Measurements from ENCODE around the gene PLEKHB1. TPM values are rescaled to one million over a fixed set of nuclear protein-coding genes. Genes with fewer than 3 reads are reported as not detected.
A peak's percentile ranks its signal among the peaks of the same experiment; 100 is the strongest.

The PLEKHB1 gene
- 50.3 TPM for polyA plus RNA-seq

GRCh38 chr11:73645972-73646631 lies at the start of gene PLEKHB1:
Gene PLEKHB1, plus strand, starts transcription at chr11:73646581. Its CDS starts 28 bp downstream, at chr11:73646609.
- Mint-ChIP-seq H3K9me3 (no peaks in the 10 kb centered on the region), H3K27me3 (no peaks in the 10 kb centered on the region), H3K27ac (peak within 1 kb of the TSS; percentile 58 to 89 (median 82)), H3K36me3 (no peaks in the 10 kb centered on the region), H3K4me3 (peak within 1 kb of the TSS; percentile 66 to 93 (median 88)), H3K4me1 (peaks cover 18 to 28% (median 20%) of the 10 kb centered on the region in 3 donors)

GRCh38 chr11:73597336-73597955 lies 48.9 kb upstream of the PLEKHB1 start:
- Mint-ChIP-seq H3K4me1 (peaks cover 10 to 29% (median 25%) of the 10 kb centered on the region in 3 donors), H3K27ac (peak overlapping the region in 2 of 3 donors; percentile 89 to 95), H3K4me3 (peak overlapping the region; percentile 95 to 99 (median 97)), H3K27me3 (no peaks in the 10 kb centered on the region), H3K9me3 (no peaks in the 10 kb centered on the region), H3K36me3 (no peaks in the 10 kb centered on the region)

GRCh38 chr11:73597956-73598718 lies 48.2 kb upstream of the PLEKHB1 start, which contains the start of gene FAM168A:
Gene FAM168A, minus strand, starts transcription at chr11:73598112. Its CDS starts 129,638 bp downstream, at chr11:73468474.
- H3K4me1 Mint-ChIP-seq: peaks cover 10 to 29% (median 24%) of the 10 kb centered on the region in 3 donors
- peak within 1 kb of the TSS; percentile 95 to 99 (median 97) for H3K4me3 Mint-ChIP-seq
- no peaks in the 10 kb centered on the region for H3K27me3 Mint-ChIP-seq
- no peaks in the 10 kb centered on the region for H3K9me3 Mint-ChIP-seq
- no peaks in the 10 kb centered on the region for H3K36me3 Mint-ChIP-seq
- peak within 1 kb of the TSS; percentile 89 to 95 (median 91) for H3K27ac Mint-ChIP-seq

GRCh38 chr11:73598719-73599379 lies 47.5 kb upstream of the PLEKHB1 start:
- Mint-ChIP-seq H3K9me3 (no peaks in the 10 kb centered on the region), H3K4me1 (peaks cover 10 to 24% (median 21%) of the 10 kb centered on the region in 3 donors), H3K4me3 (peak overlapping the region; percentile 95 to 99 (median 97)), H3K36me3 (no peaks in the 10 kb centered on the region), H3K27me3 (no peaks in the 10 kb centered on the region), H3K27ac (peak overlapping the region; percentile 89 to 95 (median 91))

- no peaks in the 10 kb centered on the region for H3K36me3 Mint-ChIP-seq
- no peak overlapping the region for H3K4me3 Mint-ChIP-seq
- H3K4me1 Mint-ChIP-seq: no peaks in the 10 kb centered on the region
- no peaks in the 10 kb centered on the region for H3K9me3 Mint-ChIP-seq
- no peak overlapping the region for H3K27ac Mint-ChIP-seq
- H3K27me3 Mint-ChIP-seq: peaks cover 3% of the 10 kb centered on the region
These were observed 33.7 kb upstream of the PLEKHB1 start for GRCh38 chr11:73612601-73613140.

GRCh38 chr11:73614591-73614990 lies 31.8 kb upstream of the PLEKHB1 start:
- H3K9me3 Mint-ChIP-seq: no peaks in the 10 kb centered on the region
- no peak overlapping the region for H3K4me3 Mint-ChIP-seq
- no peaks in the 10 kb centered on the region for H3K36me3 Mint-ChIP-seq
- H3K27ac Mint-ChIP-seq: no peak overlapping the region
- no peaks in the 10 kb centered on the region for H3K4me1 Mint-ChIP-seq
- H3K27me3 Mint-ChIP-seq: peaks cover under 1% of the 10 kb centered on the region

GRCh38 chr11:73622926-73623593 lies 23.3 kb upstream of the PLEKHB1 start:
- Mint-ChIP-seq H3K4me1 (peaks cover 2 to 8% (median 3%) of the 10 kb centered on the region in 3 donors), H3K4me3 (no peak overlapping the region), H3K27me3 (peaks cover 11% of the 10 kb centered on the region), H3K36me3 (no peaks in the 10 kb centered on the region), H3K9me3 (no peaks in the 10 kb centered on the region), H3K27ac (no peak overlapping the region)

- H3K4me1 Mint-ChIP-seq: peaks cover 2 to 8% (median 3%) of the 10 kb centered on the region in 3 donors
- no peak overlapping the region for H3K4me3 Mint-ChIP-seq
- H3K27me3 Mint-ChIP-seq: peaks cover 11% of the 10 kb centered on the region
- no peak overlapping the region for H3K27ac Mint-ChIP-seq
- no peaks in the 10 kb centered on the region for H3K36me3 Mint-ChIP-seq
- H3K9me3 Mint-ChIP-seq: no peaks in the 10 kb centered on the region
These were observed 22.7 kb upstream of the PLEKHB1 start for GRCh38 chr11:73623686-73624085.

- H3K4me1 Mint-ChIP-seq: peaks cover 2 to 8% (median 3%) of the 10 kb centered on the region in 3 donors
- H3K4me3 Mint-ChIP-seq: no peak overlapping the region
- H3K9me3 Mint-ChIP-seq: no peaks in the 10 kb centered on the region
- H3K27me3 Mint-ChIP-seq: peaks cover 11% of the 10 kb centered on the region
- H3K27ac Mint-ChIP-seq: no peak overlapping the region
- H3K36me3 Mint-ChIP-seq: no peaks in the 10 kb centered on the region
These were observed 20.6 kb upstream of the PLEKHB1 start for GRCh38 chr11:73625696-73626318.

- Mint-ChIP-seq H3K36me3 (no peaks in the 10 kb centered on the region), H3K4me1 (no peaks in the 10 kb centered on the region), H3K27me3 (peaks cover 2% of the 10 kb centered on the region), H3K27ac (no peak overlapping the region), H3K4me3 (no peak overlapping the region), H3K9me3 (no peaks in the 10 kb centered on the region)
These were observed 16.5 kb upstream of the PLEKHB1 start for GRCh38 chr11:73629907-73630306.

GRCh38 chr11:73632996-73633395 lies 13.4 kb upstream of the PLEKHB1 start:
- no peaks in the 10 kb centered on the region for H3K36me3 Mint-ChIP-seq
- H3K4me3 Mint-ChIP-seq: peak overlapping the region in 1 of 4 donors; percentile 63
- H3K27ac Mint-ChIP-seq: no peak overlapping the region
- peaks cover 2% of the 10 kb centered on the region for H3K27me3 Mint-ChIP-seq
- H3K9me3 Mint-ChIP-seq: no peaks in the 10 kb centered on the region
- no peaks in the 10 kb centered on the region for H3K4me1 Mint-ChIP-seq

GRCh38 chr11:73633999-73634398 lies 12.4 kb upstream of the PLEKHB1 start:
- H3K27ac Mint-ChIP-seq: no peak overlapping the region
- no peaks in the 10 kb centered on the region for H3K9me3 Mint-ChIP-seq
- H3K27me3 Mint-ChIP-seq: peaks cover 2% of the 10 kb centered on the region
- no peaks in the 10 kb centered on the region for H3K36me3 Mint-ChIP-seq
- no peak overlapping the region for H3K4me3 Mint-ChIP-seq
- H3K4me1 Mint-ChIP-seq: no peaks in the 10 kb centered on the region

- H3K4me3 Mint-ChIP-seq: peak overlapping the region in 1 of 4 donors; percentile 9
- no peak overlapping the region for H3K27ac Mint-ChIP-seq
- no peaks in the 10 kb centered on the region for H3K36me3 Mint-ChIP-seq
- no peaks in the 10 kb centered on the region for H3K4me1 Mint-ChIP-seq
- H3K27me3 Mint-ChIP-seq: peaks cover 2% of the 10 kb centered on the region
- H3K9me3 Mint-ChIP-seq: no peaks in the 10 kb centered on the region
These were observed 10.7 kb upstream of the PLEKHB1 start for GRCh38 chr11:73635721-73636120.

GRCh38 chr11:73636249-73636648 lies 10.1 kb upstream of the PLEKHB1 start:
- no peaks in the 10 kb centered on the region for H3K4me1 Mint-ChIP-seq
- peaks cover 2% of the 10 kb centered on the region for H3K27me3 Mint-ChIP-seq
- H3K36me3 Mint-ChIP-seq: no peaks in the 10 kb centered on the region
- H3K4me3 Mint-ChIP-seq: no peak overlapping the region
- no peaks in the 10 kb centered on the region for H3K9me3 Mint-ChIP-seq
- no peak overlapping the region for H3K27ac Mint-ChIP-seq

Data from IgD-negative memory B cell (primary cell).